AG10803 (cell line): ENCODE results near the gene EXOC7.

Source experiments
- DNase-seq: peaks from one replicate; pipeline ENCODE4 v3.0.0; 2010; ENCODE audit warnings: low read depth
- H3K4me3 ChIP-seq: 2 replicates; pipeline ENCODE4 v1.5.1; 2011; ENCODE audit warnings: mild to moderate bottlenecking, low read length, control low read depth
- CTCF ChIP-seq: conservative IDR thresholded peaks from 2 replicates; pipeline ENCODE4 v1.5.1; 2011; ENCODE audit warnings: mild to moderate bottlenecking, low read length, control low read depth, inconsistent platforms

The EXOC7 gene

GRCh38 chr17:76039121-76039520 lies 64.5 kb downstream of the EXOC7 start:
- no peak overlapping the region for H3K4me3 ChIP-seq
- TF ChIP-seq CTCF: no peak
- no peak for DNase-seq

- DNase-seq: no peak
- no peak for TF ChIP-seq CTCF
- H3K4me3 ChIP-seq: no peak overlapping the region
Observed at GRCh38 chr17:76038050-76038449, 65.5 kb downstream of the EXOC7 start.

DNA sequence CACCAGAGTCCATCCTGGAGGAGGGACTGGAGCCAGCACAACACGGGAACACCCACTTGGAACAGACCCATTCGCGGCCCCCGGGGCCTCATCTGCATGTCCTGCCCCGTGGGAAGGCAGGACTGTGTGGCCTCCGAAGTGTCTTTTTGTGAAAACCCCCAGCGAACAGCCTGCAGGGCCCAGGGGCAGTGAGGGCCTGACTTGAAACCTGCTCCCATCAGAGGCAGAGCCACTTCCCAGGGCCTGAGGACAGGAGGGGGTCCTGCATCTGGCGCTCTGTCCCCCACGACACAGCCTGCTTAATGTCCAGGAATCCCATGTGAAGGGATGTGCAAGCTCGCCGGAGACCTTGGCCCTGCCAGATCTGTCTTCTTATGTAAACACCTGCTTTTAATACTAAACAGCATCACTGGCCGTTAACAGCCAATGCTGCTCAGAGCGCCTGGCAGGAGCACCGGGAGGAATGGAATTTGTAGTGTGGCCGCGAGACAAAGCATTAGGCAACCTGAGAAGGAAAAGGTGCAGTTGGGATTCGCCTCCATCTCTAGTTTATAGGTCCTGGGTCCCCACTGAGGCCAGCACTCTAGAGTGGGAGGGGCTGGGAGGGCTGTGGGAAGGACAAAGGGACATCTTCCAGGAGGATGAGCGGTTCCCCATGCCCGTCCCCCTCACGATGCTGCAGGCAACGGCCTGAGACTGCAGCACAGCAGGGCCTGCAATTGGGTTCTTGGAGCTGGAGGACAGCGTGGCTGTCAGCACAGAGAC lies 66.9 kb downstream of the EXOC7 start:
- no peak for TF ChIP-seq CTCF
- no peak overlapping the region for H3K4me3 ChIP-seq
- no peak for DNase-seq

DNA sequence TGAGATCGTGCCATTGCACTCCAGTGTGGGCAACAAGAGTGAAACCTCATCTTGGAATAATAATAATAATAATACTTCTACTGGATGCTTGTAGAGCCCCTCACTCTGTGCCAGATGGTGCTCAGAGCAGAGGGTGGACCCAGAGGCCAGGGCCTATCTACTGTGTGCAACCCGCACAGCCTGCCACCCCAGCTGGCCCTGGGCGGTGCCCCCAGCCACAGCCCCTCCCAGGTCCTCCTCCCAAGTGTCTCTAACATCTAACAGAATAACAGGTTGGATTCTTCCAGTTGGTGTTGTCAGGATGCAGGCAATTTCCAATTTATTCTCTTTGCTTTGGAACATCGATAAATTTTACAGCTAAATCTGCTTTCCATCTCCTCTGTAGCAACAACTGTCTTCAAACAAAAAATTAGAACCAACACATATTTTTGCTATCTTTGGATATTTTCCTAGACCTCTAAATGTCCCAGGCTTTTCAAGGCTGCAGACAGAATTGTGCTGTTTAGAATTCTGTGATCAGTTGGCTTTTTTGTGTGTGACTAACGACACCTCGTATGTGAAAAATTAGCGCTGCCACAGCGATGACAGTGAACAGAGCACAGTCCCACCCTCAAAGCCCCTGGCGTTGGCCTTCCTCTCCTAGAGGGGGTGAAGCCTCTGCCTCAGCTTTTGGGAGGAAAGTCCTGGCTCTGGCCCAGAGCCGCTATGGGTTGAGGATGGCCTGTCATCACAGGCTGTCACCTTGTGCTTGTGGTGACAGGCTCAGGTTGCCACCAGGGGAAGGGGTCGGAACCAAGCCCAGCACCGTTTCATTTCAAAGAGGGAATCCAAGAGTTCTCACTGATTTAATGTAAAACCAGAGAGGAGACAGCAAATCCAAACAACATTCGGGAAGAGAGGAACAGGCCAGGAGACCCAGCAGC lies 68.9 kb downstream of the EXOC7 start:
- DNase-seq: no peak
- H3K4me3 ChIP-seq: no peak overlapping the region
- TF ChIP-seq CTCF: no peak

GRCh38 chr17:76033139-76033538 lies 70.4 kb downstream of the EXOC7 start:
- DNase-seq: no peak
- no peak overlapping the region for H3K4me3 ChIP-seq
- TF ChIP-seq CTCF: no peak

- no peak overlapping the region for H3K4me3 ChIP-seq
- no peak for TF ChIP-seq CTCF
- DNase-seq: no peak
Observed at GRCh38 chr17:76032780-76033108, 70.8 kb downstream of the EXOC7 start.
